HG03469 (cell line): ENCODE measurements around the gene KCNJ11.
"Not testable (repeated sequence)": the region's sequence is repeated elsewhere in the genome, so short reads cannot be mapped to it uniquely, and the experiment has no call there.

Source experiments
- ATAC-seq: cut with Tn5 transposase; IDR thresholded peaks from one replicate; pipeline ENCODE4 v1.9.1; 2021; ENCODE audit warnings: mild to moderate bottlenecking, moderate library complexity, moderate number of reproducible peaks; ENCODE audit not compliant: unreplicated experiment

Gene KCNJ11

DNA sequence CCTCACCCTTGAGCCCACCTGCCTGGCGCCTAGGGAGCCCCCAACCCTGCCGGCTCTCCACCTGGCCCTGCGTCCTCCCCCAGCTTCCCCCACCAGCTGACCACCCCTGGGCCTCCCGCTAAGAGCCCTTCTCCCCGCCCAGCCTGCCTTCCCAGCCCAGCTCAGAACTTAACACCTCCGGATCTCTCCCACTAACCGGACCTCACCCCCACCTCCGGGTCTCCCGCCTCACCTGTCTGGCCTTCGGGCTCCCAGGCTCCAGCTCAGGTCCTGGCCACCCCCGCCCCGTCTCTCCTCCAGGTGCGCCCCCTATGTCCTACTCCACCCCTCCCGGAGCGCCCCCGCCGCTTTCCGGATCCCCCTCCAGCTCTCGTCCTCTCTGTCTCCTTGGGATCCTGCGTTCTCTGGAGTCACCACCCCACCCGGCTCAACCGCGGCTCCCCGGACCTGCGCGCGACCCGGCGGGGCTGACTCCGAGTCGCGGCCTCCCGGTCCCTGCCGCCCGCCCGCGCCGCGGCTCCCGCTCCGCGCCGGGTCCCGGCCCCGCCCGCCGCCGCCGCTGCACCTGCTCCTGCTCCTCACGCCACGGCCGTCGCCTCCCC, at the start of gene KCNJ11:
TSS of gene KCNJ11 (minus strand) at position 51 of the 602 bp plus-strand sequence. CDS start 568 bp downstream, outside the sequence.
- ATAC-seq = no peak

DNA sequence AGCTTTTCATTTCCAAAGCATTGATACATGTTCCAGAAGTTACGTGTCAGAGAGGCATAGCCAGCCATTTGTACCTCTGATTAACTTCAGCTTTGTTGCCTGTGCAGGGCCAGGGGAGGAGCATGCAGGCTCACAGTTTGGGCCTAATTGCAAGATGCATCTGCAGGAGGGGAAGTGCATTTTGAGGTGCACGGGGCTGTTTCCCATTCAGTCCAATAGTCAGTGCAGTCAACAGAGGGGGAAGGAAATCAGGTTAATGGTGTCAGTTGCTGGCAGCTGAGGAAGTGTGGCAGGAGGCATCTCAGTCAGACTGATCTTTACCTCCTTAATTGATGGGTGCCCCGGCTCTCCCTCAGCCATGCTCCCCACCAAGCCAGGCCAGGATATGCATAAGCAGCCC, 48.9 kb upstream of the KCNJ11 start:
- no peak for ATAC-seq

DNA sequence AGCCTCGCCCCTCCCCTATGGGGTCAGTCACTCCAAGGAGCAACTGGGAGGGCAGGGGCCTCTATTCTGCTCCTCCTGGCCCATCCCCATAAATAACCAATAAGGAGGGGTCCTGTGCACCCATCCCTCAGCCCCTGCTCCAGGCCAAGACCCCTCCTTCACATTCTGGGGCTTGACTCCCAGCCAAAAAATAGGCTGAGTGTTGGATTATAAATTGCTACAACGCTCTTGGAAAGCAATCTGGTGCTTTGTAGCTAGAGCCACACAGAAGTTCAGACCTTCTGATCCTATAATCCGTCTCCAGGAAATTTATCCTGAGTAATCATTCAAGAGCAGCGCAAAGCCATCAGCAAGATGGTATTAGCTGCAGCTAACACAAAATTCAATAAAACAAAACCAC, 45.6 kb upstream of the KCNJ11 start:
- no peak for ATAC-seq

DNA sequence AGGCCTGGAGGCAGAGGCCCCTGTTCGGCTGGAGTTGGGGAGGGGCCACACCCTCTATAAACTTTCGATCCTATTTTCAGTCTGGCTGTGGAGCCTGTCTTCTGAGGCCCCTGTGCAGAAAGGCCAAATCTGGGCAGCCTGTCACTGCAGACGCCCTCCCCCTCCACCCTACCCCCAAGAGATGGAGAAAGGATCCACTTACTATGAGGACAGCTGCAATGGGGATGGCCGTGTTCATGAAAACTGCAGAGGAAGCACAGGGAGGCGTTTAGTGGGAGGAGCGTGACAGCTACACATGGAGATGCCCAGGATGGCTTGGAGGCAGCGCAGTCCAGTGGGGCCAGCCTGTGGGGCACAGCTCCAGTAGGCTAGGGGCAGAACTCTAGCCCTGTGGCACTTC, 43.5 kb upstream of the KCNJ11 start:
- no peak for ATAC-seq

DNA sequence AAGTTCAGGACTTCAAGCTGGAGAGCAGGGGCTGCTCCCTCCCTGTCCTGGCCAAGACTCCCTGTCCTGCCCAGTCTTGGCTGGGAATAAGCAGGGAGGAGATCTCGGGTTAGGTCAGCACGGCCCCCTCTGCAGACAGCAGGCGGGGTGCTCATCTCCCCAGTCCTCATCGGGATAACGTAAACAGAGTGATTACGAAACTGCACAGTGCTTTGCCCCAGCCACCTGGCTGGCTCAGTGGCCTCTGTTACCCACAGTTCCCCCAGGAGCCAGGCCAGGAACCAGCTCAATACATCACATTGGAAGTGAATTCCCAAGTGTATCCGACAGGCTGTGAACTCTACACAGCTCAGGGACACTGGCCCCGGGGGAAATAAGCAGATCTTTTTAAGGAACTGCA, 42.7 kb upstream of the KCNJ11 start:
- ATAC-seq = no peak

DNA sequence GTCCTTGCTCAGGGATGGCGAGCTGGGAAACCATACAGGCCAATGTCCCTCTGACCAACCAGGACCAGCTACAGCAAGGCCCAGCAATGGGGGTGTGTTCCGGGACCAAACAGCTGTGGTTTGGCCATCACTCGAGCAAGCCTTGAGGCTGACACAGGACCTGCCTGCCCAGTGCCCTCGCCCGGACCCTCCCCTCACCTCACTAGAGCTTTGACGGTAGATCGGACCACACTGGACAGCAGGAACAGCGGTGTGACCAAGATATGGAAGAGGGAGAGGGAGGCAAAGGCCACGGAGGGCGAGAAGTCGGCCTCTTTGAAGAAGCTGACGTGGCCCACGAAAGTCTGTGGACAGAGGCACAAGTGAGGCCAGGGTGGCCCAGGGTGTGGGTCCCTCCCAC, 42.2 kb upstream of the KCNJ11 start:
- no peak for ATAC-seq

DNA sequence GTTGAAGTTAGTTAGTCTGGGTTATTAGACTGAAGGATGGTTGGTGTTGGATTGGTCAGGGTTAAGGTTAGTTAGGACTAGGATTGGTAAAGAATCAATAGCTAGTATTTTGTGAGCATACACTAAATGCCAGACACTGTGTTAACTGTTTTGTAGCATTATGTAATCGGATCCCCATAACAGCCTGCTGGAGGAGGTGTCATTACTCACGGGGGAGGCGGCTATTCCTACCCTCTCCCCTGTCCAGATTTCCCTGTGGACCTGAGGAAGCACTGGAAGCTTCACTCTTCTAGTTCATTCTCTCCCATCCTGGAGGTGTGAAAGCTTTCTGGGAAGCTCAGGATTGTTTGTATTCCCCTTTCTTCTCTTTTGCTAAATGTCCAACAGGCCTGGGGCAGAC, 40.5 kb upstream of the KCNJ11 start:
- ATAC-seq = no peak

DNA sequence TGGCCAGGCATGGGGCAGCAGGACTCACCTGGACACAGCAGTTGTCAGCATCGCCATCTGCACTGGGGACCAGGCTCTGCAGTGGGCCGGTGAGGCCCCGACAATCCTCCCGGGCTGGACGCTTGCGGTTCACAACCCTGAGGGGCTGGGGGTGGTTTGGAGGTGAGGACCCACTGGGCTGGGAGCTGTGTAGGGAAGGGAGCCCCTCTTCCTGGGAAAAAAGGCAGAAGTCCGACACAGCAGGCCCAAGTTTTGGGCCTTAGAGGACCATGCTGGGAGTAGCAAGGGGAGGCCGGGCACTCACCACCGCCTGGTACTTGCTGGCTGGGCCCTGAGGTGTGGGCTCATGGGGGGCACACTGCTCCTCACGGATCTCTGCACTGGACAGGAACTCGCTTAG, 39.8 kb upstream of the KCNJ11 start:
- no peak for ATAC-seq

DNA sequence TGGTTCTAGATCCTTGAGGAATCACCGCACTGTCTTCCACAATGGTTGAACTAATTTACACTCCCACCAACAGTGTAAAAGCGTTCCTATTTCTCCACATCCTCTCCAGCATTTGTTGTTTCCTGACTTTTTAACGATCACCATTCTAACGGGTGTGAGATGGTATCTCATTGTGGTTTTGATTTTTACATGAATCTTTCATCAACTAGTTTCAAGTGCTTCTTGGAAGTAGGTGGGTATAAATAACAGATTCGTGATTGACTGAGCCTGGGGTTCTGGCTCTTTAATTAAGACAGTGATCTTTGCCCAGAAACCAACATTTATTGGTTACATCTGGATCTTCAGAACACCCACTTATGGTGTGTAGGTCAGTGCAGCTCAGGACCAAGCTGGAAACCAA, 37.8 kb upstream of the KCNJ11 start:
- ATAC-seq = not testable (repeated sequence)

DNA sequence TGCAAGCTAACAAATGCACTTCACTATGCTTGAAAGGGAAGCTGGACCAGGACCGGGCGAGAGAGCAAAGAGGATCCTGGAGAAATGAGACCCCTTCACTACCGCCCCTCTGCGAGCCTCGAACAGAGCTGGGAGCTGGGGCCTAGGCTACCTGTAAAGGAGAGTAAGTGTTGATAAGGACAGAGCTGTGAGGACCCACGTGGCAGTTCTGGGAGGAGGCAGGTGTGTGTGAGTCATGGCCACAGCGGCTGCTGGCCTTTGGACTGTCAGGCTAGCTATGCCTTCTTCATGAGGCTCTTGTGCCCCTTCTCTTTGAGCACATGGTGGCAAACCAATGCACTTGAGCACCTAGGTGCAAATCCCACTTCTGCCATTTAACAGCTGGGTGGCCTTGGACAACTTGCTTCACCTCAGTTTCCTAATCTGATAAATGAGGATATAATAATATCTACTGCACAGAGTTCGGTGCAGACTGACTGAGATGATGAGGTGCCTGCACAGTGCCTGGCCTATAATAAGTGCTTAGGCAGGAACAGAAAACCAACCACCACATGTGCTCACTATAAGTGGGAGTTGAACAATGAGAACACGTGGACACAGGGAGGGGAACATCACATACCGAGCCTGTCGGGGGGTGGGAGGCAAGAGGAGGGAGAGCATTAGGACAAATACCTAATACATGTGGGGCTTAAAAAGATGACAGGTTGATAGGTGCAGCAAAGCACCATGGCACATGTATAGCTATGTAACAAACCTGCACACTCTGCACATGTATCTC, 35.3 kb upstream of the KCNJ11 start:
- no peak for ATAC-seq

DNA sequence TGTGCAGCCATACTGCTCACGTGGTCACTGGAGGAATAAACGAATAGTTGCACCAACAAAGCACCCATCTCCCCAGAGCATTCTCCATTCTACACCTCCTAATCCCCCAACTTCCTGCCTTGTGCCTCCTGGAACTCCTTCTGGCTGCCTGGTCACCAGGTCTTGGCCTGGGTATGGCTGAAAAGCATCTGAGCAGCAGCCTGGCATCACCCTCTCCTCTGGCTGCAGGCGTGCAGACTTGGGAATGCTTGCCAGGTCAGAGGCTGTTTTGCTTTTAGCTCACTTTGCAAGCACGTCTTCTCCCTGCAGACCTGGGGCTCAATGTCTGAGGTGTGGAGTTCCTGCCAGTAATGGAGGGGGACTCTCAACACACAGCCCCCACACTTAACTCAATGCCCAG, 33.3 kb upstream of the KCNJ11 start:
- ATAC-seq = no peak

DNA sequence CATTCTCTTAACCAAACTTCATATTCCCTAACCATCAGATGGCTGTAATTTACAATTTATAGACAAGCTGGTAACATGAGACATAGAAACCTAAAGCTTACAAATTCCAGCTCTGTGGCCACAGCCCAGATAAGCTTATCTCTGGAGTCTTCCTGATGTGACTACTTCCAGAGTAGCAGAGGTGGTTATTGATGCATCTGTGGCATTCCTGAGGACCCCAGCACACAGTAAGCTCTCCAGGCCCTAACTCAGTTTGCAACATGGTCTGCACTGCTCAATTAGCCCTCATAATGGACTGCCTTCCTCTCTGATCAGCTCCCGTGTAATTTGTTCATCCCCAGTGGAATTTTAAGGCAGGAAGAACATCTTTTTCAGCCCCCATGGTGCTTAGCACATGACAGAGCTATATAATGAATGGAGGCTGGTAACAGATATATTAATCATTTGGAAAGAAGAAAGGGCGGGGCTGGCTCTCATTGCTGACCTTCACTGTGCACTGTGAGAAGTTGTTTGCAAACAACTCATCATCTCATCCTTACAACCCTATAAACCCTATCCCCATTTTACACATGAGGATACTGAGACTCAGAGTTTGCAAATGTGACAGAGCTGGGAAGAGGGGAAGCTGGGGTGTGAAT, 30.1 kb upstream of the KCNJ11 start:
- ATAC-seq = no peak

DNA sequence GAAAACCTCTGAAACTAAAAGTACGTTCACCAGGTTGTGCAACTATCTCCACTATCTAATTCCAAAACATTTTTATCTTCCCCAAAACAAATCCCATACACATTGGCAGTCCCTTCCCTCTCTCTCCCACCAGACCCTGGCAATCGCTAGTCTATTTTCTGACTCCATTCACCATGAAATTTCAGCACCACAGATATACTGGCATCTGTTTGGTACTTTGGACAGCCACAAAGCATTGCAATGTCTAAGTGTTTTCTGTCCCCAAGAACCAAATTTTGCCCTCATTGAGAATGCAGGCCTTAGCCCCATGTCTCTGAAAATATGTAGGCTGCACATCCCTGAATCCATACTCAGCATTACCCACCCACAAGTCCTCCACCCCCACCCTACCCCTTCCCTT, 28.0 kb upstream of the KCNJ11 start:
- ATAC-seq = no peak

DNA sequence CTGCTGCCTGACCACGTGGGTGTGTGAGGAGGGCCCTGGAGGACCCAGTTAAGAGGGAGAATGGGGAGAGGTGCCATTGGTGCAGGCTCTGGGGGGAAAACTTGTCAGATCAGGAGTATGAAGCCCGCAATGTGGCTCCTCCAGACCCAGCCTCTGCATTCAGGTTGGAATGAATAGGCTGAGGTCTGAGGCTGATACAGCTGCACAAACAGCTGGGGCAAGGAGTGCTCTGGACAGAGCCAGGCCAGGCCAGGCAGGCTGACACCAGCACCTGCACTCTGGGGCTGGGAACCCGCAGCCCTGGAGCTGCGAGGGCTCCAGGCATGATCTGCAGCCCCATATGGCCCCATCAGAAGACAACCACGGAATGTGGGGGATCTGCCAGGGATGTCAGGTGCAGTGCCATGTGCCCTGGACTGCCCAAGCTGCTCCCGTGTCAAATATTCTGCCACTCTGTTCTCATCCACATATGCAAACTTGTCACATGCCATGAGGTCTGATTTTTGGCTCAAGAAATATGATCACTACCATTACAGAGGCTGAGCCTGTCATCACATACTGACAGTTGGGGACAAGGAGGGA, 27.2 kb upstream of the KCNJ11 start:
- ATAC-seq = no peak

DNA sequence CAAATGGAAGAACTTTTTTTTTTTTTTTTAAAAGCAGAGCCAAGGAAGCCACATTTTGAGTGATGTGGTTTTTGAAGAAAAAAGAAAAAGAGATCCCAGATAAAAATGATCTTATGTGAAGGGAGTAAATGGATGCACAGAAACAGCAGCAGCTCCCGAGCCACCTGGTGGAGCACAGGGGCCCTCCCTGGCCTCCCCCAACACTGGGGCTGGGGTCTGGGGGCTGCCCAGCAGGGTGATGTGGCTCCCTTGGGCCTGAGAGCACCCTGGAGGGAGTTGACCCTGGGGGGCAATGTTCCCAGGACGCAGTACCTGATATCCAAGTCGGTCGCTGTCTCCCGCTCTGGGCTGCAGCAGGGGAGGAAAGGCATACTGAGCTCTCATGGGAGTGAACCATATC, 26.5 kb upstream of the KCNJ11 start:
- ATAC-seq = no peak

DNA sequence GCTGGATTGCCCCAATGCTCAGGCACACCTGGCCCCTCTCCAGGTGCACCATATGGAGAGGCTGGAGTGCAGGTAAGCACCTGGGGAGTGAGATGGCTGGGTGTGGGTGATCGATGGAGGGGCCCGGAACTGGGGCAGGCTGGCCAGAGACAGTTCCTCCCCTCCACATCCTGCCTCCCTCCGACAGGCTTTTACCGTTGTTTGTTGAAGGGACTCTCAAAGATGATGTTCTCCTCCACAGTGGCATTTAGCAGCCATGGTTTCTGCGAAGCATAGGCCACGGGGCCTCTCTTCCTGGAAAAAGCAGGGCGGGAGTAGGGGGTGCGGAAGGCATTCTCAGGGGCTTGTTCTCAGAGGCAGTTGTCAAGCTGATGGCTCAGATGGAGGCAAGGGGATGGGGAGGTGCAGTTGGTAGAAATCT, 25.9 kb upstream of the KCNJ11 start:
- ATAC-seq = no peak

DNA sequence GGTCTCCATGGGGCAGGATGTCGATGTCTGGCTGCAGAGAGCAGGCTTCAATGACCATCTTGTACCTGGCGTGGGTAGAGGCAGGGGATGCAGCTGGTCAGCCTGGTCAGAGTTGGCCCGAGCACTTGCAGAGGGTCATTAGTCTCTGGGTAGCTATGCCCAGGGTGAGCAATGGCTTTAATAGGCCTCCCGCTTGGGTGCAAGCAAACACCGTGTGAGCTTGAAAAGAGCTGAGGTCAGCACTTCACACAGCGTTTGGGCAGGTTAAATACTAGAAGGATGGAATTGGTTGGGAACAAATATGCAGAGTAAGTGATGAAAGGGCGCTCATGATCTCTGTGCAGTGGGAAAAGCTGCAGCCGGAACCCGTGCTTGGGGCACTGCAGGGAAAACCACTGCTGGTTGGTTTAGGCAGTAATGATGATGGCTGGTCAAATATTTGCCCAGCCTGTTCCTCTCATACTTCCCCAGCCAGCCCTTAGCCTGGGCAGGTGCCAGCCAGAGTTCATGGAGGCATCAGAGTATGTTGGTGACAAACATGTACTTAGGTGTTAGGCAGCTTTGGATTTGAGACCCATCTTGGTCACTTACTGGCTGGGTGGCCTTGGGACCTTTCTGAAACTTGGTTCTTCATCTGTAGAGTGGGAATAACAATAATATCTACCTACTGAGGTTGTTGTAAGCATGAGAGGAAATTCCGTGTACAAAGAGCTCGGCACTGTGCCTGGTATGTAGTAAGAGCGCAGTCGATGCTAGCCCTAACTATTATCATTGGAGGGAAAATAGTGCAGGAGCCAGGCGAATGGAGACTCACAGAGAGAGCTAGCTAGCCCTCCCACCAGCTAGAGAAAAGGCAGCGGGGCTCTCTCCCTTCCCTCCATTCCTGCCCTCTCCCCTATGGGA, 25.2 kb upstream of the KCNJ11 start:
- ATAC-seq = no peak

DNA sequence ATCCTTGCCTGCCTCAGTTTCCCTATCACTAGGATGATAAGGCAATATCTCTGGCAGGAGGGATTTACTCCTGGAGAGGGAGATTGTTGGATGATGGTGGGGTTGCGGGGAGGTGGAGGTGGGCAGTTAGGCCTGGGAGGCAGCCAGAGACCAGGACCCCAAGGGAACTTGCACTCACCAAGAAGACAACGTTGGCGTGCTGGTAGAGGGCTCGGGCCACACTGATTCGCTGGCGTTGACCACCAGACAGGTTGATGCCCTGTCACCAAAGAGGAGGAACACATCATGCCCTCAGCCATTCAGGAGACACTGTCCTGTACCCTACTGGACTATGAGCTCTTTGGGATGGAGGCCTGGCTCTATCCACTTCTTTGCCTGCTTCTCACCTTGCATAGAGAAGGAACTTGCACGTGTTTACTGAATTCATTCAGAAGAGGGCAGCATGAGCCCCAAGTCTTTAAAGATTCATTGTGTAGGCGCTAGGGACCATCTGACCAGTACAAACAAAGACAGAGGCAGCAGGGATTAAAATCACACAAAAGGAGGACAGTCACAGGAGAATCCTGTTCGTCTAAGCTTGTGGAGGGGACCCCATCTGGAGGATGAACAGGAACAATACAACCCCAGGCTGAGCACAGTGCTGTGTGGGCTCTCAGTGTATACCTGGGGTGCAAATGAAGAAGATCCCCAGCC, 24.2 kb upstream of the KCNJ11 start:
- ATAC-seq = no peak

DNA sequence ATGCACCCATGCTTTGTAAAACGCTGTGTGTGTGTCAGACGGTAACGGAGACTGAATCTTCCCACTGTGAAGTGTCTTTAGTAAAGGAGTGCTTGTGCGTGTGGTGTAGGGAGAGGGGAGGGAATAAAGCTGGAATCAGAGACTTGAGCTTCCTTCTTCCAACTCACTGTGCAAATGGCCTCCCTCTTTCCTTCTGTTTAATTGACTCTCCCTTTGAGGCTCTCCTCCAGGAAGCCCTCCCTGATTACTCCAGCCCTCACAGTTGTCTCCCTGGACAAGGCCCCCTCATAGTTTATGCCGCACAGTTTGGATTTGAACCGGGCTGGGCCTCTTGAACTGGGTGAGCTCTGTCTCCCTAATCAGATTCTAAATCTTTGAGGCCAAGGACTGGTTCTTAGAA, 23.0 kb upstream of the KCNJ11 start:
- ATAC-seq = no peak
